UCSD-AML1 (cell line): ENCODE results near the gene GALM.
"Not testable (repeated sequence)": the region's sequence is repeated elsewhere in the genome, so short reads cannot be mapped to it uniquely, and the experiment has no call there.

Experiments used
- DNase-seq: peaks from one replicate; lab custom pipeline; 2025; ENCODE audit not compliant: unreplicated experiment; lab: John Stamatoyannopoulos, UW

GALM gene

DNA sequence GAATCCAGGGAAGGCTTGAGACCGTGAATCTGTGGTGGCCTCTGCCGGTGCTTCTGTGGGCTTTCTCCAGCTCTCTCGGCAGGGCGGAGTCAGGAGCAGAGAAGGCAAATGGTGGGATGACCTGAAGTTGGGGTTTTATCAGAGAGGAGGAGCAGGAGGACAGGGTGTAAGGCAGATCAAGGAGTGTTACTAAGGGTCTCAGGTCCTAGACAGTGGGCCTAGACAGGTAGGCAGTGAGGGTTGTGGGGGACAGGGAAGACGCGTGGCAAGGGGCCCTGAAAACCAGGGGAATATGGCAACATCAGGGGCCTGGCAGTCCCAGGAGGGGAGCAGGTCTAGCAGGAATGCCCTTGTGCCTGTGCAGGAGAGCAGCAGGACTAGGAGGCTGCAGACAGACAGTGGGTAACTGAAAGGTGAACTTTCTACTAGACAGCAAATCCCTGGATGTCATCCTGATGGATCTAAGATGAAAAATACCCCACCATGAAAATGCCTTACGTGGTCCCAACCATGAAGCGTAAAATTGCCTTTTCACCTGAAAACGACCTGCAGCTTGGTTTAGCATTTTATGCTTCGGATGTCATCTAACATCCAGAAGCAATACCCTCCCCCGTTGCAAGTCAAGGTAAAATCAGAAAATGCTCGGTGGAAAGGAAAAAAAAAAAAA lies 43.1 kb downstream of the GALM start:
- DNase-seq, result no peak

DNA sequence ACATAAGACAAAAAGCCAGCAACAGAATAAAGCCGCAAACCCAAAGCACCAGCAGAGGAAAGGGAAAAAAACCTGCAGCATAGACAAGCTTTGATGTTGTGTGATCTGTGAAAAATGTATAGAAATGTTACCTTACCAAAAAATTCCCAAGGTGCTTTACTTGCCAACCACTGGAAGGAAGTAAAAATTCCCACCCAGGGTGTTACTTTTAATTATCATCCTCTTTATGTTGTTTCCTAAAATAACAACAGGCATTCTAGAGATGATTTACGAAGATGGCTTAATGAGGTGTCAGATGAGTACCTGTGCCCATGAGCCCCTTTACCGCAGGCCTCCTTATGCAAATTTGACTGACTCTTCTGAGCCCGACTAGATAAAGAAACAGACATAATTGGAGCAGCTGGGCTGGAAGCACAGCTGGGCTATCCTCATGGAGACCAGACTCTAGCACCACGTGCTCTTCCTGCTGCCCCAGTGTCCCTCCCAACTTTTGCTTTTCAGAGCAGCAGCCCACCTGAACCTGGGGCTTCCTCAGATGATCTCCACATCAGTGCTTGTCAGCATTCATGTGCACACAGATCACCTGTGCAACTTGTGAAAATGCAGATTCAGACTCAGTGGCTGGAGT lies 43.8 kb downstream of the GALM start:
- DNase-seq, result no peak

DNA sequence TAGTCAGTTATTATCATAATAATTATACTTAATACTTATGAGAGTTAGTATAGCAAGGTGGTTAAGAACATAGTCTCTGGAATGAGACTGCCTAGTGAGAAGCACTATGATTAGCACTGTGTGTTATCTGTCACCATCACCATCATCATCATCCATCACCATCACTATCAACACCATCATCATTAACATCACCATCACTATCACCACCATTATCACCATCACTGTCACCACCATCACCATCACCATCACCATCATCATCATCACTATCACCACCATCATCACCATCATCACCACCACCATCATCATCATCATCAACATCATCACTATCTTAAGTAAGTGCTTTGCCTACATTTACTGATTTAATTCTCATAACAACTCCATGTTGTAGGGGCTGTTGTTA lies 45.6 kb downstream of the GALM start:
- no peak for DNase-seq

DNA sequence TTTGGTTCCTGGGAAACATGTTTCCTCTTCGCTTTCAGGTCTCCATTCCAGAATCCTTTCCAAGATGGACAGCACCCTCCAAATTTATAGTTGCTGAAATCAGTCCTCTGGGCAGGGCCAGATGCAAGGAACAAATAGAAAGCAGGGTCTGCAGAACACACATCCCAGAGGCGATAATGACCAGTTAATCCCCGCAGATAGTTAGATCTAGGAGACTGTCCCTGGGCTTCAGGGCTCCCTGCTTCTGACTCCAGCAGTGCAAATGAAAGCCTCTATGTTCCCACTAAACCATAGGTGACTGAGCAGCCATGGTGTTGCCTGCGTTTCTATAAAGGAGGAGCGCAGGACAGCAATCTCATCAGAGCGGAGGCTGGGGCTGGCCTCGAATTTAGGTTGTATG lies 46.5 kb downstream of the GALM start:
- DNase-seq, result no peak

DNA sequence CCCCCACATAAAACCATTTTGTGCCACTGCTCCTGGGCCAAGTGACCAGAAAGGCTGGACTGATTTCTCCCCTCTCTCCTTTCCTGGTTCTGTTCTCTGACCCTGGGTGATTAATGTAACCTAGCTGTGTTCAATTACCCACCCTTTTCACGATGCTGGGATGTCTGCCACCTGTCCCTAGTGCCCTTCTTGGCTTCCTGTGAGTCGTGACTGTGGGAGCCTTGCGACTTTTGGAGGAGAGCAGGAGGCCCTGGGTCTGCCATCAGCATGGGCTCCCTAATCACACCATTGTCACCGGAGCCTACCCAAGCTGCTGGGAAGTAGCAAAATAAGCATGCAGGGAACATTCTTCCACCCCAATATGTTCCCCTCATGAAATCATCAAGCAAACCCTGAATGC lies 47.0 kb downstream of the GALM start:
- DNase-seq, result no peak

DNA sequence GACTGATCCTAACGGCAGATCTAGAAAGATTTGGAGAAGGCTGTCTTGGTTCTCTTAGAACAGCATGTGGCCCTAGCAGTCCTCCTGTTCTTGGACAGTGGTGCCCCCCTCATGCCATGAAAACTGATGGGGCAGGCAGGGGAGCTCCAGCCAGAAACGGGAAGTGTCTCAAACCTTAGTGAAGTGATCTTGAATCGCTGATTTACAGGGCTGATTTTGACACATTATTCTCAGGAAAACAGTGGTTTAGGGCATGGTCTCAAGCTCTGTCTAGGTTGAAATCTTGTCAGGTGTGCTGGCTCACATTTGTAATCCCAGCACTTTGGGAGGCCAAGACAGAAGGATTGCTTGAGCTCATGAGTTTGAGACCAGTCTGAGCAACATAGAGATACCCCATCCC lies 47.4 kb downstream of the GALM start:
- DNase-seq, result no peak

DNA sequence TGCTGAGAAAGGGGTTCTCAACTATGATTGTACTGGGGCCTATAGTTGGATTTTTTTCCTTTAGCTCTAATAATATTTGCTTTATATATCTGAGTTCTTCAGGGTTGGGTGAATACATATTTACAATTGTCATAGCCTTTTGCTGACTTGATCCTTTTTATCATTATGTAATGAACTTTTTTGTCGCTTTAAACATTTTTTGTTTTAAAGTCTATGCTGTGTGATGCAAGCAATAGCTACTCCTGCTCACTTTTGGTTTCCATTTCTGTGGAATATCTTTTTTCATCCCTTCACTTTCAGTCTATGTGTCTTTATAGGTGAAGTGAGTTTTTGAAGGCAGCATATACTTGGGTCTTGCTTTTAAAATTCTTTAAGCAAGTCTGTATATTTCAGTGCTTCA lies 49.0 kb downstream of the GALM start:
- DNase-seq, result not testable (repeated sequence)

DNA sequence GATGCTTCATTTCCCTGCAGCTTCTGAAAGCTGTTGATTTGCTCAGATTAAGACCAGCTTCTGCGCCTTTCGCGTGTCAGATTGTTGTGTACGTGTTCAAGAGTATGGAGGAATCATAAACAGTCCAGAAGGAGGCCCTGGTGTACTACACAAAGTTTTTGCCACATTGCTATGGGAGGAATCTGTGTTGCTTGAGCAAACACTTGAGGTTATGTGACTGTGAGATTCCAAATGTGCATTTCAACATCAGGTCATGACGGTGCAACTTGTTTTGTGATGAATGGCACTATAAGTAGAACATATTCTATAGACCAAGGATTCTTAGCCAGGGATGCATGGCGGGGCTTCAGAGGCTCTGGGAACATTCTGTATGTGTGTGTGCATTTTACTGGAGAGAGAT lies 50.3 kb downstream of the GALM start:
- DNase-seq, result no peak

DNA sequence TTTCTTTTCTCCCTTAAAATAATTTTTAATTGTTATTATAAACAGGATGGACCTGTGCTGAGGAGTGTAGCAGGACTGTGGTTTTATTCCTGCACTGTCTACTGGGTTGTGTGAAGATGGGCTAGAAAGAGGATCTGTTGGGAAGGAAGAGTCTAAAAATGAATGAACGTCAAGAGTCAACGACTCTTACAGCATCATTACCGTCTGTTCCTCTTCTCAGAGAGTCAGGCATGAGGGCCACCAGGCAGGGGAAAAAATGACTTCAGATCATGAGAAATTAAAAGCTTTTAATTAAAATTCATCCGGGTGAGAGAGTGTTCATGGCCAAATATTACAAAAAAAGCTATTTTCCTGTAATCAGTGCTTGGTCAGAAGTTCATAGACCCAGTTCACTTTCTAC lies 52.7 kb downstream of the GALM start:
- DNase-seq, result no peak

DNA sequence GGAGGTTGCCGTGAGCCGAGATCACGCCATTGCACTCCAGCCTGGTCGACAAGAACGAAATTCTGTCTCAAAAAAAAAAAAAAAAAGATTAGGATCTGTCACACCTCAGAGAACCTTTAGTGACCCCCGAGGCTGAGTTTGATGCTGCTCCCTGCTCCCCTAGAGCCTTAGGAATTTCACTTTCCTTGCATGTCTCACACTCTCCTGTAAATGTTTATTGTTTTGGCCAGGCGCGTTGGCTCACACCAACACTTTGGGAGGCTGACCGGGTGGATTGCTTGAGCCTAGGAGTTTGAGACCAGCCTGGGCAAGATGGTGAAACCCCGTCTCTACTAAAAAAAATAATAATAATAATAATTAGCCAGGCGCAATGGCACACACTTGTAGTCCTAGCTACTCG lies 53.8 kb downstream of the GALM start:
- no peak for DNase-seq

DNA sequence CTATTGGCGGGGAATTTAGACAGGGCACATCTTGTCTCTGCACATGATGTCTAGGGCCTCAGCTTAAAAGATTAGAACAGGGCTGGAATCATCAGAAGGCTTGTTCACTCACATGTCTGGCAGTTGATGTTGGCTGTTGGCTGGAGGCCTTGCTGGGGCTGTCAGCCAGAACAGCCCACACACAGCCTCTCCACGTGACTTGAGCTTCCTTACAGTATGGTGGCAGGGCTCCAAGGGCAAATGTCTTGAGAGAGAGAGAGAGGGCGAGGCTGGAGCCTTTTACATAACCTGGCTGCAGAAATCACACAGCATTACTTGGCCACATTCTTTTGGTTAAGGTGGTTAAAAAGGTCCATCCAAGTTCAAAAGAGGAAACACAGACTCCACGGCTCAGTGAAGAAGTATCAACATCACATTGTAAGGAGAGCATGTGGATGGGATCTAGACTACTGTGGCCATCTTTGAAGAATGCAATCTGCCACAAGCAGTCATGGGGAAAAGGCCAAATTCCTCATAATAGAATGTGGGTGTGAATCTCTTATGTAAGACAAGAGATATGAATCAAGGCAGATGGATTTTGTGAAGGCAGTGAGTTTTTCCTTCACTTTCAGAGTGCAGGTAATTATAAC lies 54.8 kb downstream of the GALM start:
- DNase-seq, result no peak

DNA sequence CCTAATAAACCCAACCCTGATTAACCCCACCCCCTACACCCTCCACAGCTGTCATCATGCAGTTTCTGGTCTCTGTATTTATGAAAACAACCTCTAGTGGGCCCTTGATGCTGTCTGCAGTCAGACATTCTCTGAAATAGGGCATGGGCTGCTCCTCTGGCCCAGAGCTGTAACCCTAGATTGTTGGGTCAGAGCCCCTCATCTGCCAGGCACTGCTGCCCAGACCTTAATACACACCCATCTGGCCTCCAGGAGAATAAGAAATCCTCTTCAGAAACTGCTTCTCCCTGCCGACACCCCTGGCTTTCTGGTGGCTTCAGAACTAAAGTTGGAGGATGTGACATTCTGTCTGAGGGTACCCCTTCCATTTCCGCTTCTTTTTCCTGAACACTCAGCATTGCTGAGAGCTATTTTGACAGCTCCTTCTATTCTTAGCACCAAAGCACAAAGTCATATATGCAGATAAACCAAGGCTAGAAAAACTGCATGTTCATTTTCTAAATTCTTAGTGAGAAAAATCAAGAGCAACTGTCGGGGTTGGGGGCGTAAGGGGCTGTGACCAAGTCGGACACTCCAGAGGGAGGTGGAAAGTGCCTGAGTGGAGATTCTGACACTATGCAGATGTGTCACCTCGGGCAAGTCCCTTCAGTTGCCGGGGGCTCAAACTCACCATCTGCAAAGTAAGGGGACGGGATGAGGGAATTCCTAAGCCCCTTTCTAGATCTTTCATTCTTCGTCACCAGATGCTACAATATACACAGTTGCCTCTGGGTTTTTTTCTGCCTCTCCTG lies 56.6 kb downstream of the GALM start:
- DNase-seq, result peak; percentile 55

DNA sequence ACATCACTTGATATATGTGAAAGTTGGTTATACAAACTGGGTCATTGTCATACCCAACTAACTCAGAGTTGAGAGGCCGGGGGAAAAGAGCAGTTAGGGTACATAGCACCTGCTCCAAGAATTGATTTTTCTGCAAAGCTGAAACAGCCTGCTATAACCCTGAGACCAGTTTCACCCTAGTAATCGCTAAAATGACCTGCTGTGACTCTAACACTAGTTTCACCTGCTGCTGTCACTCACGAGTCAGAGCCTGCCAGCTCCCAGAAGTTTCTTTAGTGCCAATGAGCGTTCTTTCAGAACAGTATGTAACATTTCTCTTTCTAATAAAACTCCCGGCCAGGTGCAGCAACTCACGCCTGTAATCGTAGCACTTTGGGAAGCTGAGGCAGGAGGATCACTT lies 57.3 kb downstream of the GALM start:
- no peak for DNase-seq

DNA sequence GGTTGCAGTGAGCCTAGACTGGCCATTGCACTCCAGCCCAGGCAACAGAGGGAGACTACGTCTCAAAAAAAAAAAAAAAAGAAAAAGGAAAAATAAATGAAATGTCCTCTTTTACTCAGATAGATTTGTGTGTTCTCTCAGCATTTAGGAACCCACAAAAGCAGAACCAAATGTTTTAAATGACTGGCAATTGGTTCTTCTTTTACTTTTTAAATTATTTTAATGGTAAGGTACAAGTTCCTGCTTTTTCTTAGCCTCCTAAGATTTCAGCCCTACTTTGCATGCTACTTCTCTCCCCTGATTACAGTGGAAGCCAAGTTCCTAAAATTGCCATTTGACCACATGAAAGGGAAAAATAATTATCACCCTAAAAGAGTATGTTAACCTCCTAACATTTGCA lies 61.7 kb downstream of the GALM start:
- no peak for DNase-seq

DNA sequence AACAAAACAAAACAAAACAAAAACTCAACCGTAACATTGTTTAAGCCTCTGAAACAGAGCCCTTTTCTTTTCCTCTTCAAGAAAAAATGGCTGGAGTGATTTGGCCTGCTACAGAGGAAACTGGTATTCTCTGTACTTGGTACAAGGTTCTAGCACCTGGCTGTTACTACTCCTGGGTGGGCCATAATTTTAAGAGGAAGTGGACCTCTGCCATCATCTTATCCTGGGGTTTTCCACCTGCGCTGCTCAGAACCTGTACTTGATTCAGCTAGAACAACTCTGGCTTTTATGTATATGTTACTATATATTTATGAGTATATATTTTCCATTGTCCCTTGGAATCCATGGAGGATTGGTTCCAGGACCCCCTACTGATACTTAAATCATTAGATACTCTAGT lies 62.8 kb downstream of the GALM start:
- DNase-seq, result no peak

DNA sequence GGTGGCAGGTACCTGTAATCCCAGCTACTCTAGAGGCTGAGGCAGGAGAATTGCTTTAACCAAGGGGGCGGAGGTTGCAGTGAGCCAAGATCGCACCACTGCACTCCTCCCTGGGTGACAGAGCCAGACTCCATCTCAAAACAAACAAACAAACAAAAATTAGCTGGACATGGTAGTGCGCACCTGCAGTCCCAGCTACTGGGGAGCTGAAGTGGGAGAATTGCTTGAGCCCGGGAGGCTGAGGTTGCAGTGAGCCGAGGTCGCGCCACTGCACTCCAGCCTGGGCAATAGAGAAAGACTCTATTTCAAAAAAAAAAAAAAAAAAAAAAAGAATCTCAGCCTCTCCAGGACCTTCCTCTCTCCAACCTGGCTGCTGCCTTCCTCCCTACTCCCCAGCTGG lies 65.2 kb downstream of the GALM start:
- no peak for DNase-seq

DNA sequence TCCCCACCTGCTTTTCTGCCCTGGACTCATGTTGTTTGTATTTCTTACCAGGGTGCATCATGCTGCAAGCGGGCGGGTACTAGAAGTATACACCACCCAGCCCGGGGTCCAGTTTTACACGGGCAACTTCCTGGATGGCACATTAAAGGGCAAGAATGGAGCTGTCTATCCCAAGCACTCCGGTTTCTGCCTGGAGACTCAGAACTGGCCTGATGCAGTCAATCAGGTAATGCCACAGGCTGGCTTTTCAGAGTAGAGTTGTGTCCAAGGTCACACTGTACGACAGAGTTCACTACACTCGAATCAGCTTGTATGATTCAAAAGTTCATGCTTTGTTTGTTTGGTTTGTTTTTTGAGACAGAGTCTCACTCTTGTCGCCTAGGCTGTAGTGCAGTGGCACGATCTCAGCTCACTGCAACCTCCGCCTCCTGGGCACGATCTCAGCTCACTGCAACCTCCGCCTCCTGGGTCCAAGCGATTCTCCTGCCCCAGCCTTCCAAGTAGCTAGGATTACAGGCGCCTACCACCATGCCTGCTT lies 65.8 kb downstream of the GALM start:
- no peak for DNase-seq

DNA sequence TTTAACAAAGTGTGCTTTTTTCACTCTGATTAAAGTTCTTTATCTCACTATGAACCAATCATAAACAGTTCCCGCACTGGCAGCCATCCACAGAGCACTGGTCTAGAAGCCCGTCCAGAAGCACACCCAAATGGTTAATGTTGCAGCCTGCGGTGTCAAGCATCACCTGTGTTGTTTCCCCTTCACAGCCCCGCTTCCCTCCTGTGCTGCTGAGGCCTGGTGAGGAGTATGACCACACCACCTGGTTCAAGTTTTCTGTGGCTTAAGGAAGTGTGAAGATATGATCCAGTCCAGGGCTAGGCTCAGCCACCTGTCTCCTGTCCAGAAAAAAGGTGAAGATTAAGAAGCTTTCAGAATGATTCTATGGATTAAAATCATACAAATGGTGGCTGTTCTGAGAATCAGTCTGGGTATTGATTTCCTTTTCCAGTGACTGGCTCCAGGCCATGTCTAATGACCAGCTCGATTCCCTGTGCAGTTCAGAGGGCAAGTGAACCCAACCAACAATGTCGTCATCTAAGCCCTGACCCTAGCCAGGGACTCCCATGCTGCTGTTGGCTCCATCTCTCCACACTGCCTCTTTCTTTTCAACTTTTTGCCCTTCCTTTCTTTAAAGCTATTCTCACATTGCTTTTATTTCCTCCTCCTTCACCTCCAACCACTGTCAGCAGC lies 67.5 kb downstream of the GALM start:
- no peak for DNase-seq

DNA sequence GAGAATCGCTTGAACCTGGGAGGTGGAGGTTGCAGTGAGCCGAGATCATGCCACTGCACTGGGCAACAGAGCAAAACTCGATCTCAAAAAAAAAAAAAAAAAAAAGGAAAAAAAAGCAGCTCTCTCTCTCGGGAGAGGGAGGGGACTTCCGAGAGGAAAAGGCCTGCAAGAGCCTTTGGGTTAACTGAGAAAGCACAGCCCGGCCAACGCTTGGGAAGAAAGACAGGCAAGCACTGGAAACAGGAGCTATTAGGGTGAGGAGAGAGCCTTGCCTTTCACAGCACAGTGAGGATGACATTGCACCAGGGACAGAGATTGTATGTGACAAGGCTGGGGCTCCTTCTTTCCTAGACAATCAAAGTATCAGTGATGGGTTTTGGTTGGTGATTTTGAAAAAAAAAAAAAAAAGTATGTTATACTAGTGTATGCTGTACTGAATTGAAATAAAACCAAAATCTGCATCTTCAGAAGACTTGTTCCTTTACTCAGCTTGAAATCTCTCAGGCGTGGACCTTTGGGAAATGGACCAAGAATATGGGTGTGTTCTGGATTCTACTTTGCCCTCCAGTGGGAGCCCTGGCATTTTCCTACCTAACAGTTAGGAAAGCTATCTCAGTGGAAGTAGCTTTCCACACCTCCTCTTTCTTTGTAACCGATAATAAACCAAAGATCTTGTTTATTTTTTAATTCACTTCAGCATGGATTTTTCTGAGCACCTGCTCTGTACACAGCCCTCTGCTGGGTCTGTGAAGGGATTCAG lies 68.6 kb downstream of the GALM start:
- no peak for DNase-seq

DNA sequence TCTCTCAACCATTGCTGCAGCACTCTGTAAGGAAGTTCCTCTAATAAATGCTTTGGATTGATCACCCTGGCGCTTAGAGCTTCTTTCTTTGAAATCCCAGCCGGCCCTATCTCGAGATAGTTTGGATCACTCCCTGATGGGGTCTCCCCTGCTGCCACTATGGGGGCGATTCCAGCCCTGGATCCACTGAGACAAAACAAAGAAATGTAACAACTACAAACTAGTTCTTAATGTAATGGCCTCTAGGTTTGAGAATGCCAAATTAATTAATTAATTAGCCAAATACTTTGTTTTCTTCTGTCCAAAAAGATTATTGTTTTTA lies 70.0 kb downstream of the GALM start:
- no peak for DNase-seq
